ENCODE data around the gene POLE.

Gene POLE

GRCh38 chr12:132673288-132674179 is 13.6 kb downstream of the POLE start:
- DNase-seq: no peak

GRCh38 chr12:132672678-132673077 is 14.5 kb downstream of the POLE start:
- DNase-seq: no peak

GRCh38 chr12:132672116-132672515 is 15.0 kb downstream of the POLE start:
- DNase-seq: no peak

- no peak for DNase-seq
Observed at GRCh38 chr12:132669166-132669879, 17.8 kb downstream of the POLE start.

- no peak for DNase-seq
Observed at GRCh38 chr12:132668191-132669088, 18.7 kb downstream of the POLE start.

- DNase-seq: no peak
Observed at GRCh38 chr12:132665794-132666193, 21.3 kb downstream of the POLE start.

GRCh38 chr12:132665149-132665491 is 22.0 kb downstream of the POLE start:
- DNase-seq: no peak

- no peak for DNase-seq
Observed at GRCh38 chr12:132664206-132665148, 22.7 kb downstream of the POLE start.

- no peak for DNase-seq
Observed at GRCh38 chr12:132662901-132663755, 24.0 kb downstream of the POLE start.

GRCh38 chr12:132661972-132662371 is 25.2 kb downstream of the POLE start:
- DNase-seq: no peak

GRCh38 chr12:132660996-132661395 is 26.1 kb downstream of the POLE start:
- DNase-seq: no peak

- no peak for DNase-seq
Observed at GRCh38 chr12:132660052-132660451, 27.1 kb downstream of the POLE start.

GRCh38 chr12:132659146-132659545 is 28.0 kb downstream of the POLE start:
- DNase-seq: no peak

- DNase-seq: no peak
Observed at GRCh38 chr12:132658149-132658894, 28.8 kb downstream of the POLE start.

GRCh38 chr12:132657004-132657727 is 30.0 kb downstream of the POLE start:
- DNase-seq: no peak

GRCh38 chr12:132653567-132654290 is 33.4 kb downstream of the POLE start:
- DNase-seq: no peak

GRCh38 chr12:132651444-132652100 is 35.6 kb downstream of the POLE start:
- no peak for DNase-seq

- DNase-seq: no peak
Observed at GRCh38 chr12:132649226-132649945, 37.8 kb downstream of the POLE start.
